ENCODE data around the gene CCDC201. TPM values are rescaled to one million over a fixed set of nuclear protein-coding genes. Genes with fewer than 3 reads are reported as not detected.

Gene CCDC201, protein sequence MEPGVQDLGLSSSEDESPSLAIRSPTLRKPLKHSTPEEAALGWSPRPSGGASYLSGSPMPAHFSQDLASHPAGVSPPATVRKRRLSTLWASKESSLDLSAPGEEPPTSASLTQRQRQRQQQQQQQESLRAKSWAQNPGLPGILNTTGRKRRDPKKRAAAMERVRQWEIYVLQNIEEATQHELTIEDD
- not detected in 2 replicates for total RNA-seq
- not detected in 2 replicates for polyA plus RNA-seq
- not detected in 2 replicates for polyA plus RNA-seq (2011; cell fraction: cytosol; rRNA removed)
- not detected in 2 replicates for polyA plus RNA-seq (2011; cell fraction: nucleus; rRNA removed)
- not detected in 2 replicates for polyA plus RNA-seq (2012)
- polyA minus RNA-seq, result not detected in 2 replicates
- polyA minus RNA-seq (2011; cell fraction: cytosol; rRNA and poly(A)+ RNA removed), result not detected
- polyA minus RNA-seq (2011; cell fraction: nucleus; rRNA and poly(A)+ RNA removed), result not detected in 2 replicates
- Bru-seq, nascent RNA, result not detected
- BruChase-seq, experiment 1, labeled RNA remaining after a 6-hour chase, result not detected
- not detected for BruChase-seq, experiment 2, labeled RNA remaining after a 2-hour chase
- long read RNA-seq, result 0 reads

DNA sequence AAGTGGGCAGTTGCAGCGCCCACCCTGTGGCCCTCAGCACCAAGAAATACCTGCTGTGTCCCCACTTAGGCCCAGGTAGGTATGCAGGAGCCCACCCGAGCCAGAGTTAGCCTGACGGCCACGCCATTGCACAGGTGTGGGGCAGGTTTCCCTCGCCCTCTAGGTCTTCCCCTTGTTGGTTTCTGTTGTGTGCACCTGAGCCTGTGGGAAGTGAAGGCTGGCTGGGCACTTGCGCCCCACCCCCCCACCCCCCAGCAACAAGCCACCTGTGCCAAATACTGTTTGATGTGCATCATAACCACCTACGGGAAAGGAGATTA is at the start of gene CCDC201:
Gene CCDC201, minus strand, starts transcription at position 48 of the 320 bp plus-strand sequence. CDS start 75 bp downstream, outside the sequence.
- POLR2A ChIA-PET, result no interaction called here
- intact Hi-C loops (cut with micrococcal nuclease), result no loop called here
- Histone ChIP-seq H3K4me2 (ENCODE audit: insufficient read depth, low read length) (no peak within 1 kb of the TSS), H3K9ac (replicated peaks; ENCODE audit: extremely low read depth, insufficient read depth, low read length) (no peak within 1 kb of the TSS), H3K79me2 (ENCODE audit: control insufficient read depth, insufficient read depth, low read length) (no peaks in the 10 kb centered on the region), H3K9me3 (replicated peaks; ENCODE audit: control insufficient read depth, insufficient read depth, low read length) (no peaks in the 10 kb centered on the region), H3K4me1 (ENCODE audit: control insufficient read depth, extremely low read depth, insufficient read depth, low read length) (peaks cover 15% of the 10 kb centered on the region), H3K27me3 (ENCODE audit: control insufficient read depth in 2 of 2, insufficient read depth in 2 of 2, low read length in 2 of 2) (no peaks in the 10 kb centered on the region), H3K27ac (ENCODE audit: insufficient read depth, low read depth, low read length) (no peak within 1 kb of the TSS), H3K4me3 (replicated peaks in 1 of 3; ENCODE audit: insufficient read depth in 1 of 3, low read depth in 1 of 3, low read length in 3 of 3) (no peak within 1 kb of the TSS), H3K9me1 (replicated peaks; ENCODE audit: control insufficient read depth, extremely low read depth, insufficient read depth, low read length) (no peaks in the 10 kb centered on the region), H4K20me1 (replicated peaks; ENCODE audit: control insufficient read depth, extremely low read depth, insufficient read depth, low read length) (no peaks in the 10 kb centered on the region), H3K36me3 (ENCODE audit: control insufficient read depth in 2 of 2, extremely low read depth in 1 of 2, insufficient read depth in 2 of 2, low read length in 2 of 2) (no peaks in the 10 kb centered on the region), H2AFZ (ENCODE audit: low read depth, low read length) (no peak within 1 kb of the TSS)
- FAIRE-seq (no peak), DNase-seq (ENCODE audit: low read depth, low spot score) (no peak)
- BruUV-seq (replicated peaks), result no TSS peak
- CTCF ChIA-PET, result interaction anchor here (1.8 kb wide), 1 partner anchor 18 kb away, joined by 9 read pairs; no protein-coding TSS in a partner anchor
- TF ChIP-seq EZH2 (IDR thresholded peaks at IDR 0.05; ENCODE audit: borderline replicate concordance, low read depth, low read length, severe bottlenecking) (no peak), POLR2A (IDR thresholded peaks at IDR 0.05; ENCODE audit: low read depth, low read length) (no peak), MYC (IDR thresholded peaks at IDR 0.05; ENCODE audit: low read depth, low read length) (no peak), JUN (IDR thresholded peaks at IDR 0.05; ENCODE audit: borderline replicate concordance, insufficient read depth, insufficient read length, low read depth) (no peak), FOS (IDR thresholded peaks at IDR 0.05; ENCODE audit: borderline replicate concordance, insufficient read depth, low read length) (no peak), POLR2AphosphoS5 (IDR thresholded peaks at IDR 0.05; ENCODE audit: insufficient read depth, low read depth, low read length) (no peak), GATA2 (IDR thresholded peaks at IDR 0.05; ENCODE audit: insufficient read depth, insufficient read length, low read depth, low read length) (no peak)
- TF ChIP-seq, protein P1, sequence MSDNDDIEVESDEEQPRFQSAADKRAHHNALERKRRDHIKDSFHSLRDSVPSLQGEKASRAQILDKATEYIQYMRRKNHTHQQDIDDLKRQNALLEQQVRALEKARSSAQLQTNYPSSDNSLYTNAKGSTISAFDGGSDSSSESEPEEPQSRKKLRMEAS (IDR thresholded peaks at IDR 0.05; ENCODE audit: insufficient read depth, insufficient read length), result no peak
- TF ChIP-seq, protein P2, sequence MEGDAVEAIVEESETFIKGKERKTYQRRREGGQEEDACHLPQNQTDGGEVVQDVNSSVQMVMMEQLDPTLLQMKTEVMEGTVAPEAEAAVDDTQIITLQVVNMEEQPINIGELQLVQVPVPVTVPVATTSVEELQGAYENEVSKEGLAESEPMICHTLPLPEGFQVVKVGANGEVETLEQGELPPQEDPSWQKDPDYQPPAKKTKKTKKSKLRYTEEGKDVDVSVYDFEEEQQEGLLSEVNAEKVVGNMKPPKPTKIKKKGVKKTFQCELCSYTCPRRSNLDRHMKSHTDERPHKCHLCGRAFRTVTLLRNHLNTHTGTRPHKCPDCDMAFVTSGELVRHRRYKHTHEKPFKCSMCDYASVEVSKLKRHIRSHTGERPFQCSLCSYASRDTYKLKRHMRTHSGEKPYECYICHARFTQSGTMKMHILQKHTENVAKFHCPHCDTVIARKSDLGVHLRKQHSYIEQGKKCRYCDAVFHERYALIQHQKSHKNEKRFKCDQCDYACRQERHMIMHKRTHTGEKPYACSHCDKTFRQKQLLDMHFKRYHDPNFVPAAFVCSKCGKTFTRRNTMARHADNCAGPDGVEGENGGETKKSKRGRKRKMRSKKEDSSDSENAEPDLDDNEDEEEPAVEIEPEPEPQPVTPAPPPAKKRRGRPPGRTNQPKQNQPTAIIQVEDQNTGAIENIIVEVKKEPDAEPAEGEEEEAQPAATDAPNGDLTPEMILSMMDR (IDR thresholded peaks at IDR 0.05; ENCODE audit: extremely low read depth in 1 of 2, insufficient read depth in 1 of 2, low read depth in 1 of 2, low read length in 2 of 2), result no peak
- dilution Hi-C loops (cut with MboI; ENCODE audit: extremely low pct_ligation_motif_present, low sequenced_read_pairs), result no loop called here

Data from endothelial cell of umbilical vein (primary cell).